ENCODE results near the gene AHDC1. TPM values are rescaled to one million over a fixed set of nuclear protein-coding genes. Genes with fewer than 3 reads are reported as not detected.

AHDC1 gene
- total and polyA plus RNA-seq, 2 experiments from 2014 or later, result 3.9 to 5.3 TPM

DNA sequence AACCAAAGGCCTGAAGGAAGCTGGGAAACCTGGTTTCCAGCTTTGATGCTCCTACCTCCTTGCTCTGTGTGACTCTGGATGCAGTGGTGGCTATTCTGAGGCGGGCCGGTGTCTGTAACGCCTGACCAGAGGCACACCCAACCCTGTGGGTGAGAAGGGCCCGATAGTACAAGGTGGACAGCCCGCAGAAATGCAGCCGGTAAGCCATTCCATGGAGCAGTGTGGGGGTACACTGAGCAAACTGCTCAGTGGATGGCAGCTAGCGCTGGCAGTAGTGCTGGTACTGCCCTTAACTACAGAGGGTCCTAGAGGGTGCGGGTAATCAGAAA, 36.0 kb downstream of the AHDC1 start:
- H3K79me2 ChIP-seq (ENCODE audit: insufficient read depth), result peaks cover 89% of the 10 kb centered on the region
- H2AFZ ChIP-seq, result no peak overlapping the region
- 0 out of 2 replicates have a peak overlapping the region, but pooled peaks have one; percentile 57 for H3K4me3 ChIP-seq
- 85 to 86% methylated on average over 8 of the region's 8 CpGs for WGBS, 2 experiments (ENCODE audit: low coverage in 1 of 2, low lambda C conversion rate in 2 of 2, missing lambda C conversion rate in 2 of 2)
- H3K4me1 ChIP-seq (ENCODE audit: insufficient read depth), result peaks cover 38% of the 10 kb centered on the region
- TF ChIP-seq EZH2 (IDR thresholded peaks at IDR 0.05; ENCODE audit: insufficient read depth, poor library complexity, severe bottlenecking), result no peak
- TF ChIP-seq EZH2phosphoT487 (IDR thresholded peaks at IDR 0.05; ENCODE audit: insufficient read depth, low read depth), result no peak
- H3F3A ChIP-seq (ENCODE audit: insufficient read depth), result peaks cover 5% of the 10 kb centered on the region; the same call in 1 of the 2 replicates
- H3K9me3 ChIP-seq (ENCODE audit: low read depth), result no peaks in the 10 kb centered on the region
- H3K27me3 ChIP-seq (replicated peaks; ENCODE audit: insufficient read depth), result no peaks in the 10 kb centered on the region
- H3K9ac ChIP-seq, result no peak overlapping the region; the same call in 1 of the 2 replicates
- DNase-seq, result no peak
- no peak overlapping the region for H3K27ac ChIP-seq
- no peaks in the 10 kb centered on the region for H3K36me3 ChIP-seq (ENCODE audit: low read depth)
- in situ Hi-C loops (cut with MboI), result no loop called here
- H4K20me1 ChIP-seq (ENCODE audit: insufficient read depth), result no peaks in the 10 kb centered on the region
- no peaks in the 10 kb centered on the region for H3K9me2 ChIP-seq (ENCODE audit: insufficient read depth)
- peak overlapping the region; percentile 44 for H3K4me2 ChIP-seq (ENCODE audit: unreplicated experiment)

- Histone ChIP-seq H3K27me3 (replicated peaks; ENCODE audit: insufficient read depth) (no peaks in the 10 kb centered on the region), H3F3A (ENCODE audit: insufficient read depth) (peaks cover 5% of the 10 kb centered on the region; the same call in 1 of the 2 replicates), H3K4me2 (ENCODE audit: unreplicated experiment) (no peak overlapping the region), H3K9me3 (ENCODE audit: low read depth) (no peaks in the 10 kb centered on the region), H3K36me3 (ENCODE audit: low read depth) (no peaks in the 10 kb centered on the region), H3K9me2 (ENCODE audit: insufficient read depth) (no peaks in the 10 kb centered on the region), H3K79me2 (ENCODE audit: insufficient read depth) (peaks cover 89% of the 10 kb centered on the region), H2AFZ (no peak overlapping the region), H3K4me3 (no peak overlapping the region), H4K20me1 (ENCODE audit: insufficient read depth) (no peaks in the 10 kb centered on the region), H3K9ac (no peak overlapping the region), H3K4me1 (ENCODE audit: insufficient read depth) (peaks cover 38% of the 10 kb centered on the region), H3K27ac (no peak overlapping the region)
- in situ Hi-C loops (cut with MboI), result no loop called here
- DNase-seq, result no peak
- 63 to 68% methylated on average over 12 to 15 of the region's 15 CpGs for WGBS, 2 experiments (ENCODE audit: low coverage in 1 of 2, low lambda C conversion rate in 2 of 2, missing lambda C conversion rate in 2 of 2)
- TF ChIP-seq EZH2phosphoT487 (IDR thresholded peaks at IDR 0.05; ENCODE audit: insufficient read depth, low read depth) (no peak), EZH2 (IDR thresholded peaks at IDR 0.05; ENCODE audit: insufficient read depth, poor library complexity, severe bottlenecking) (no peak)
Observed at GRCh38 chr1:27567146-27567526, 36.8 kb downstream of the AHDC1 start.

DNA sequence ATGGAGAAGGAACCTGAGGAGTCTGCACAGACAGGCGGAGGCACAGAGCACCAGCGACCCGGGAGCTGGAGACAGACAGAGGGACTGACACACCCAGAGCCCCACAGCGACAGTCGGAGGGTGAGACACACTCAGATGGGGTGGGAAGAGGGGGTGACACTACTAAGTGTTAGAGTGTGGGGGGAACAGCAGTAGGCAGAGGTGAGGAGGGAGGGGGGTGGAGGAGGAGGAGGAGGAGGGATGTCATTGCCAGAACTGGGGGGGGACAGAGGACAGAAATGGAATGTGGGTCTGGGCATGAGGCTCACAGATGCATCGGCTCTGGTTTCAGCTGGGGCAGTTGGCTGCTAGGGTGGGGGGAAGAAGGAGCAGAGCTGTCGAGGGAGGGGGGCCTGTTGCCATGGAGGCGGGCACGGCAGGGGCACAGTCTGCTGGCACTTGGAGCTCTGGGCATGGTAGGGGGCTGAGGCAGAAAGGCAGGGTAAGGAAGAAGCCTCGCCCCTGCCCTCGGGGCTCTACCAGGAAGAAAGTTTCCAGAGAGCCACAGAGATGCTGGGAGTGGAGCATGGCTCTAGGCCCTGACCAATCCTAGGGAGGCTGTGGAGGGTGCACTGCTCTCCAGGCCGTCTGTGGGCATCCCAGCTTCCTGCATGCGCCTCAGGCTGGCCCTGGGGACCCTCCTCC, 37.3 kb downstream of the AHDC1 start:
- no peak overlapping the region for H3K27ac ChIP-seq
- TF ChIP-seq EZH2 (IDR thresholded peaks at IDR 0.05; ENCODE audit: insufficient read depth, poor library complexity, severe bottlenecking) (no peak), EZH2phosphoT487 (IDR thresholded peaks at IDR 0.05; ENCODE audit: insufficient read depth, low read depth) (no peak)
- no peak for DNase-seq
- peaks cover 43% of the 10 kb centered on the region for H3K4me1 ChIP-seq (ENCODE audit: insufficient read depth)
- no peak overlapping the region for H3K9ac ChIP-seq
- H3K9me2 ChIP-seq (ENCODE audit: insufficient read depth), result no peaks in the 10 kb centered on the region
- H3K79me2 ChIP-seq (ENCODE audit: insufficient read depth), result peaks cover 89% of the 10 kb centered on the region
- H4K20me1 ChIP-seq (ENCODE audit: insufficient read depth), result no peaks in the 10 kb centered on the region
- no peaks in the 10 kb centered on the region for H3K36me3 ChIP-seq (ENCODE audit: low read depth)
- peaks cover 5% of the 10 kb centered on the region; the same call in 1 of the 2 replicates for H3F3A ChIP-seq (ENCODE audit: insufficient read depth)
- H3K4me3 ChIP-seq, result no peak overlapping the region
- H3K27me3 ChIP-seq (replicated peaks; ENCODE audit: insufficient read depth), result no peaks in the 10 kb centered on the region
- no peaks in the 10 kb centered on the region for H3K9me3 ChIP-seq (ENCODE audit: low read depth)
- in situ Hi-C loops (cut with MboI), result no loop called here
- H3K4me2 ChIP-seq (ENCODE audit: unreplicated experiment), result no peak overlapping the region
- WGBS, 2 experiments (ENCODE audit: low coverage in 1 of 2, low lambda C conversion rate in 2 of 2, missing lambda C conversion rate in 2 of 2), result 40 to 54% methylated on average over 8 to 13 of the region's 13 CpGs
- no peak overlapping the region for H2AFZ ChIP-seq

DNA sequence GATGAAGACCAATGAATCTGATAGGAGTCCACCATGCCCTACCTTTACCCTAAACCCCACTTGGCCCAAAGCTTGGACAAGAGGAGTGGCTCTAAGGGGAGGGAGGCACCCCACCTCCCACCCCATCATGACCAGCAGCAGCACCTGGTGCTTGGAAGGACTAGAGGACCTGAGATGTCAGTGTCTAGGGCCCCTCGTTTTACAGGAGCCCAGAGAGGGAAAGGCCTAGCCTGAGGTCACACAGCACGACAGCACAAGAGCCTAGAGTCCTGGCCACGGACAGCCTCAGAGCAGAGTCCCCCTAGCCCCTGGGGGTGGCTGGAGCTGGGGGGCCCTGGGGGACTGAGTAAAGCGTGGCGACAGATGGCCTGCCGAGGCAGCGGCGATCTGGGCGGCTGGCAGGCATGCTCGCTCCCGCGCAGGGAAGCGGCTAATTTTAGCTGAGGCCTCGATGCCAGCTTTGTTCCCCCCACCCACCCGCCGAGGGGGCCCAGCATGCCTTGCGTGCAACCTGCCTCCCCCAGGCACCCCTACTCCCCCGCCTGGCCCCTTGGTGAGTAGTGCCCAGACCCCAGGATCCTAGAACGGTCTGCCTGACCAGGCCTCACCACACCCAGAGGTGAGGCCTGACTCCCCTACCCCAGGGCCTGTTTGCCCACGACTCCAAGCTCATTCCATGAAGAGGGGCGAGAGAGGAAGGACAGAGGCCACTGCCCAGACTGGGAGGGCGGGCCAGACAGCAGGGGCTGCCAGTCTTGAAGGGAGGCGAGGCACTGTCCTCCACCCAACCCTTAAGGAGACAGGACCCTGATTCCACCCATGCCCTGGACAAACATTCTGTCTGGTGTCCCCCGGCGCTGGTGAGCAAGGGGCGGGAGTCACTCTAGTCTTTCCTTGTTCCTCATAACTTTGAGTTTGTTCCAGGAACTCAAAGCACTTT, 39.0 kb downstream of the AHDC1 start:
- no peaks in the 10 kb centered on the region for H3K9me3 ChIP-seq (ENCODE audit: low read depth)
- WGBS, 2 experiments (ENCODE audit: low coverage in 1 of 2, low lambda C conversion rate in 2 of 2, missing lambda C conversion rate in 2 of 2), result 49 to 69% methylated on average over 12 to 19 of the region's 26 CpGs
- no peaks in the 10 kb centered on the region for H4K20me1 ChIP-seq (ENCODE audit: insufficient read depth)
- H3K36me3 ChIP-seq (ENCODE audit: low read depth), result no peaks in the 10 kb centered on the region
- peaks cover 47% of the 10 kb centered on the region for H3K4me1 ChIP-seq (ENCODE audit: insufficient read depth)
- in situ Hi-C loops (cut with MboI), result no loop called here
- peaks cover 5% of the 10 kb centered on the region; the same call in 1 of the 2 replicates for H3F3A ChIP-seq (ENCODE audit: insufficient read depth)
- H3K4me3 ChIP-seq, result no peak overlapping the region
- H3K9ac ChIP-seq, result 0 out of 2 replicates have a peak overlapping the region, but pooled peaks have one; percentile 33
- H3K27ac ChIP-seq, result no peak overlapping the region
- H3K9me2 ChIP-seq (ENCODE audit: insufficient read depth), result no peaks in the 10 kb centered on the region
- no peaks in the 10 kb centered on the region for H3K27me3 ChIP-seq (replicated peaks; ENCODE audit: insufficient read depth)
- no peak overlapping the region for H3K4me2 ChIP-seq (ENCODE audit: unreplicated experiment)
- H3K79me2 ChIP-seq (ENCODE audit: insufficient read depth), result peaks cover 88% of the 10 kb centered on the region
- no peak for DNase-seq
- H2AFZ ChIP-seq, result no peak overlapping the region
- no peak for TF ChIP-seq EZH2phosphoT487 (IDR thresholded peaks at IDR 0.05; ENCODE audit: insufficient read depth, low read depth)
- TF ChIP-seq EZH2 (IDR thresholded peaks at IDR 0.05; ENCODE audit: insufficient read depth, poor library complexity, severe bottlenecking), result no peak
